LNCaP clone FGC (cell line): ENCODE measurements around the gene ECE1.
"Not testable (repeated sequence)": the region's sequence is repeated elsewhere in the genome, so short reads cannot be mapped to it uniquely, and the experiment has no call there.

Experiments
- DNase-seq: peaks from one replicate; pipeline ENCODE4 v3.0.0-alpha.2; 2011; ENCODE audit warnings: low read depth
- H3K4me3 ChIP-seq: 2 replicates; pipeline ENCODE4 v1.5.1; 2011; ENCODE audit warnings: mild to moderate bottlenecking, low read depth, low read length, control low read depth
- CTCF ChIP-seq: IDR thresholded peaks from 2 replicates; pipeline ENCODE4 v1.5.1; 2012; ENCODE audit warnings: mild to moderate bottlenecking; ENCODE audit not compliant: control insufficient read depth, insufficient read depth; ENCODE audit errors: extremely low read depth

The ECE1 gene

GRCh38 chr1:21201650-21202049 is 88.6 kb downstream of the ECE1 start:
- TF ChIP-seq CTCF, result no peak
- DNase-seq, result no peak
- no peak overlapping the region for H3K4me3 ChIP-seq

- not testable (repeated sequence) for H3K4me3 ChIP-seq, DNase-seq
Measured at GRCh38 chr1:21201238-21201637, 89.0 kb downstream of the ECE1 start.

DNA sequence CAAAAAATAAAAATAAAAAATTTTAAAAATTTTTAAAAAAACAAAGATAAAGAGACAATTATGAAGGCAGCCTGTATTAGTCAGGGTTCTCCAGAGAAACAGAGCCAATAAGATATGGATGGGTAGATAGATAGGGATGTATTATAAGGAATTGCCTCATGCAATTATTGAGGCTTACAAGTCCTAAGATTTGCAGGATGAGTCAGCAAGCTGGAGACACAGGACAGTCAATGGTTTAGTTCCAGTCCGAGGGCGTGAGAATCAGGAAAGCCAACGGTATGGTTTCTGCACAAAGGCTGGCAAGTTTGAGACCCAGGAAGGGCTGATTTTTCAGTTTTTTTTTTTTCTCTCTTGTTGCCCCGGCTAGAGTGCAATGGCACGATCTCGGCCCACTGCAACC is 89.5 kb downstream of the ECE1 start:
- TF ChIP-seq CTCF, result no peak
- DNase-seq, result no peak
- no peak overlapping the region for H3K4me3 ChIP-seq

DNA sequence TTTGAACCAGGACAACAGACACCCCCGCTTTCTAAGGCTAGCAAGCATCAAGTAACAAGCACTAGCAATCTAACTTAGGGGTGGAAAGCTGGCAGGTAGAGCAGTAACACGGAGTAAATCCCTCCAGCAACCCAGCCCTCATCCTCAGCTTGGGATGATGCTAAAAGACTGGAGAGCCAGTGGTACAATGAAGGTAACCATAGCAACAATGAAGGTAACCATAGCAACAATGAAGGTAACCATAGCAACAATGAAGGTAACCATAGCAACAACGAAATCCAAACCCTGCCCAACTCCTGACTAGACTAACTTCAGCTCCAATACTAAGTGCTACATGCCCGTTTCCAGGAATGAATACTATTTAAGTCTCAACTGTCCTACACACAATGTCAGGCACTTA is 91.3 kb downstream of the ECE1 start:
- TF ChIP-seq CTCF, result no peak
- no peak overlapping the region for H3K4me3 ChIP-seq

DNA sequence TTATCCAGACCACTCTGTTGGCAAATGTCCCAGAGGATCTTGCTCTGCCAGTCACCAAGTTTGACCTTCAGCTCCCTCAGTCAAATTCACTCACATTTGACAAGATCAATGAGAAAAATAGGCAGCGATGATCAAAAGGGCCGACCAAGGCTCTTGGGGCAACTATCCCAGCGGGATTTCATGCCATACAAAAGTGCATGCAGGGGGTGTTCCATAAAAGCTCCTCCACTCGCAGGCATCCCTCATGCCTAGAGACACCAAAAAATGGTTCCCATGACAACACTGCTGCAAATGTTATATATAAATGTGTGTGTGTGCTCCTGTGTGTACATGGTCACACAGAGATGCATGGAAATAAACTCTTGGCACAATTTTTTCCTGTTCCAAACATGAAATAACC is 97.4 kb downstream of the ECE1 start:
- no peak overlapping the region for H3K4me3 ChIP-seq
- no peak for TF ChIP-seq CTCF
- DNase-seq, result no peak

More for the DNA sequence above, 91.3 kb downstream of the ECE1 start:
- DNase-seq, result no peak

GRCh38 chr1:21192284-21192683 is 98.0 kb downstream of the ECE1 start:
- TF ChIP-seq CTCF, result no peak

GRCh38 chr1:21190771-21191170 is 99.5 kb downstream of the ECE1 start:
- not testable (repeated sequence) for DNase-seq, H3K4me3 ChIP-seq

More at GRCh38 chr1:21192284-21192683, 98.0 kb downstream of the ECE1 start:
- no peak overlapping the region for H3K4me3 ChIP-seq
- DNase-seq, result no peak

DNA sequence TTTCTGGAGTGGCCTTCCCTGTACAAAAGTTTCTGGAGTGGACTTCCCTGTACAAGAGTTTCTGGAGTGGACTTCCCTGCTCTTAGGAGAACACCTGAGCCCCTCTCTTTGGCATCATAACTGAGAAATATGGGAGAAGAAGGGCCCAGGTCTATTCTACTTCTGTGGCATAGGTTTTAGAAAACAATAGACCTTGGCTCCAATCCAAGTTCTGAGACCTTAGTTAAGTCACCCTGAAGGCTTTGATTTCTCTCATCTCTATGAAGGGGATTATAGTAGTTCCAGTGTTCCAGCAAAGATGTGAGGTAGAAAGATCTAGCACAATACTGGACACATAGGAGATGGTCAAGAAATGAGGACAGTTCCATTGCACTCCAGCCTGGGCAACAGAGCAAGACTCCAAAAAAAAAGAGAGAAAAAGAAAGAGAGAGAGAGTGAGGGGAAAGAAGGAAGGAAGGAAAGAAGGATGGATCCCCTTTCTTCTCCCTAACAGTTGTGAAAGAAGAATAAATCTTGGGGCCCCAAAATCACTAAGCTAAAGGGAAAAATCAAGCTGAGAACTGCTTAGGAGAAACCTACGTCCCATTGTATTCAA is 100.3 kb downstream of the ECE1 start:
- DNase-seq, result no peak
- no peak overlapping the region for H3K4me3 ChIP-seq
- TF ChIP-seq CTCF, result no peak
